ENCODE results near the gene AVPI1.
"Not testable (repeated sequence)": the region's sequence is repeated elsewhere in the genome, so short reads cannot be mapped to it uniquely, and the experiment has no call there.

Gene AVPI1

GRCh38 chr10:97684866-97685394, 2.1 kb downstream of the AVPI1 start:
- Histone ChIP-seq H3K4me3 (ENCODE audit: low read length) (peak overlapping the region; percentile 85), H3K36me3 (ENCODE audit: control insufficient read depth, insufficient read depth, low read length) (no peaks in the 10 kb centered on the region), H3K27ac (ENCODE audit: low read depth, low read length) (no peak overlapping the region), H3K27me3 (ENCODE audit: control insufficient read depth, insufficient read depth, low read length) (no peaks in the 10 kb centered on the region), H3K9ac (ENCODE audit: low read length) (no peak overlapping the region), H3K4me1 (ENCODE audit: control insufficient read depth, insufficient read depth, low read length) (peaks cover 23% of the 10 kb centered on the region)

GRCh38 chr10:97684368-97684713, 2.7 kb downstream of the AVPI1 start:
- peaks cover 23% of the 10 kb centered on the region for H3K4me1 ChIP-seq (ENCODE audit: control insufficient read depth, insufficient read depth, low read length)
- not testable (repeated sequence) for H3K27me3 ChIP-seq (ENCODE audit: control insufficient read depth, insufficient read depth, low read length); H3K27ac ChIP-seq (ENCODE audit: low read depth, low read length); H3K9ac ChIP-seq (ENCODE audit: low read length); H3K36me3 ChIP-seq (ENCODE audit: control insufficient read depth, insufficient read depth, low read length)
- peak overlapping the region; percentile 49 for H3K4me3 ChIP-seq (ENCODE audit: low read length)

- Histone ChIP-seq H3K27ac (ENCODE audit: low read depth, low read length) (peak overlapping the region; percentile 63), H3K27me3 (ENCODE audit: control insufficient read depth, insufficient read depth, low read length) (no peaks in the 10 kb centered on the region), H3K4me1 (ENCODE audit: control insufficient read depth, insufficient read depth, low read length) (peaks cover 23% of the 10 kb centered on the region), H3K9ac (ENCODE audit: low read length) (peak overlapping the region; percentile 51), H3K36me3 (ENCODE audit: control insufficient read depth, insufficient read depth, low read length) (peaks cover 2% of the 10 kb centered on the region), H3K4me3 (ENCODE audit: low read length) (peak overlapping the region; percentile 48)
Observed at GRCh38 chr10:97683556-97684367, 3.3 kb downstream of the AVPI1 start.

GRCh38 chr10:97682042-97682441, 5.0 kb downstream of the AVPI1 start:
- peak overlapping the region; percentile 10 for H3K9ac ChIP-seq (ENCODE audit: low read length)
- no peak overlapping the region for H3K4me3 ChIP-seq (ENCODE audit: low read length)
- H3K27me3 ChIP-seq (ENCODE audit: control insufficient read depth, insufficient read depth, low read length), result no peaks in the 10 kb centered on the region
- no peak overlapping the region for H3K27ac ChIP-seq (ENCODE audit: low read depth, low read length)
- H3K4me1 ChIP-seq (ENCODE audit: control insufficient read depth, insufficient read depth, low read length), result peaks cover 14% of the 10 kb centered on the region
- H3K36me3 ChIP-seq (ENCODE audit: control insufficient read depth, insufficient read depth, low read length), result peaks cover 12% of the 10 kb centered on the region

DNA sequence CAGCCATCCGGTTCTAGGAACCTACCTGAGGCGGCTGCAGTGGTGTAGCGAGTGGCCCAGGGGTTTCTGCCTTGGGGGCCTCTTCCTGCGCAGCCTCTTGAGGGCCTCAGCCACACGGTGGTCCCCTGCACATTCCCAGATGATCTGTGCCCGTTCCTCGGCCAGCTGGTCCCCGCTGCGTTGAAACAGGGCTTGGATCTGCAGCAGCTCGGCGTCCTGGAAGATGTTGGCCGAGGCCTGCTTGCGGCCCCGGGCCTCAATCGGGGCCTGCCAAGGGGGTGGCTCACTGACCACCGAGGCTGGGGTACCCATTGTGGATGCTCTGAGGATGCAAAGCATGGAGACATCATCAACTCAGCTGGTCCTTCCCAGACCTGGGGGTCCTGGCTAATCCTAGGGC, 7.4 kb downstream of the AVPI1 start:
- H3K36me3 ChIP-seq (ENCODE audit: control insufficient read depth, insufficient read depth, low read length), result peaks cover 20% of the 10 kb centered on the region
- no peak overlapping the region for H3K9ac ChIP-seq (ENCODE audit: low read length)
- no peak overlapping the region for H3K27ac ChIP-seq (ENCODE audit: low read depth, low read length)
- peaks cover 6% of the 10 kb centered on the region for H3K4me1 ChIP-seq (ENCODE audit: control insufficient read depth, insufficient read depth, low read length)
- no peaks in the 10 kb centered on the region for H3K27me3 ChIP-seq (ENCODE audit: control insufficient read depth, insufficient read depth, low read length)
- H3K4me3 ChIP-seq (ENCODE audit: low read length), result no peak overlapping the region

- Histone ChIP-seq H3K9ac (ENCODE audit: low read length) (no peak overlapping the region), H3K27ac (ENCODE audit: low read depth, low read length) (no peak overlapping the region), H3K4me1 (ENCODE audit: control insufficient read depth, insufficient read depth, low read length) (peaks cover 1% of the 10 kb centered on the region), H3K4me3 (ENCODE audit: low read length) (no peak overlapping the region), H3K27me3 (ENCODE audit: control insufficient read depth, insufficient read depth, low read length) (no peaks in the 10 kb centered on the region), H3K36me3 (ENCODE audit: control insufficient read depth, insufficient read depth, low read length) (peaks cover 29% of the 10 kb centered on the region)
Observed at GRCh38 chr10:97676770-97677581, 10.1 kb downstream of the AVPI1 start.

- Histone ChIP-seq H3K4me1 (ENCODE audit: control insufficient read depth, insufficient read depth, low read length) (no peaks in the 10 kb centered on the region), H3K27me3 (ENCODE audit: control insufficient read depth, insufficient read depth, low read length) (no peaks in the 10 kb centered on the region), H3K27ac (ENCODE audit: low read depth, low read length) (no peak overlapping the region), H3K9ac (ENCODE audit: low read length) (no peak overlapping the region), H3K4me3 (ENCODE audit: low read length) (no peak overlapping the region), H3K36me3 (ENCODE audit: control insufficient read depth, insufficient read depth, low read length) (peaks cover 31% of the 10 kb centered on the region)
Observed at GRCh38 chr10:97675222-97675621, 11.8 kb downstream of the AVPI1 start.

DNA sequence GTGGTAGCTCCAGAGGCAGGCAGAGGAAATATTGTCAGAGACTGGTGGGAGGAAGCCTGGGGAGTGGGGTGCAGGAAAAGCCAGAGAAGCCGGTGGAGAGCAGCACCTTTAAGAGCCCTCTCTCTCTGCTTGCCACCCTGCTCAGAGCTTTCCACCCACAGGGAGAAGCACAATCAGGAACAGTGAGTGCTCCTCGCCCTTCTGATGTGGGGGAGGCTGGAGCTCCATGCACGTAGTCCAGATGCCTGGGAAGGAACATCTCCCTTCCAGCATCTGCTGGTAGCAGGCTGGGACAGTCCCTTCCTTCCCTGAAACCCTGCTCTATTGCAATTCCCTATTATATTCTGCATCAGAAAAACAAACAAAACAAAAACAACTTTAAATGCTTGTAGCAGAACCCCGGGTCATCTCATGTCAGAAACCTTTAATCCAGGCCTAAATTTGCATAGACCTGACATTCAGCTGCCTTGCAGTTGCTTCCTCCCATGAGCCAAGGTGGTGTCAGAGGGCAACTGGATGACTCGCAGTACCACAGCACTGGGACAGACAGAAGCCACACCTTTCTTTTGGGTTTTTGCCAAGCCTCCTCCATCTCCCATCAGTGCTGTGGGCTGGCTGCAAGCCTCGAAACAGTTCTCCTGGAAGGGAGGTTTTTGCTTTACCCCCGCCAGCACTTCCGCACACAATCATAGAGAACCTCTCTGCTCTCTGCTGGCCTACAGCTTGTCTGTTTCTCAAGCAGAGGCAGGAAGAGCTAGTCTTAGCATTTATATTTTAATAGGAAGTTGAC, 13.1 kb downstream of the AVPI1 start:
- H3K9ac ChIP-seq (ENCODE audit: low read length), result no peak overlapping the region
- no peaks in the 10 kb centered on the region for H3K27me3 ChIP-seq (ENCODE audit: control insufficient read depth, insufficient read depth, low read length)
- H3K27ac ChIP-seq (ENCODE audit: low read depth, low read length), result no peak overlapping the region
- peaks cover 32% of the 10 kb centered on the region for H3K36me3 ChIP-seq (ENCODE audit: control insufficient read depth, insufficient read depth, low read length)
- H3K4me1 ChIP-seq (ENCODE audit: control insufficient read depth, insufficient read depth, low read length), result no peaks in the 10 kb centered on the region
- no peak overlapping the region for H3K4me3 ChIP-seq (ENCODE audit: low read length)

DNA sequence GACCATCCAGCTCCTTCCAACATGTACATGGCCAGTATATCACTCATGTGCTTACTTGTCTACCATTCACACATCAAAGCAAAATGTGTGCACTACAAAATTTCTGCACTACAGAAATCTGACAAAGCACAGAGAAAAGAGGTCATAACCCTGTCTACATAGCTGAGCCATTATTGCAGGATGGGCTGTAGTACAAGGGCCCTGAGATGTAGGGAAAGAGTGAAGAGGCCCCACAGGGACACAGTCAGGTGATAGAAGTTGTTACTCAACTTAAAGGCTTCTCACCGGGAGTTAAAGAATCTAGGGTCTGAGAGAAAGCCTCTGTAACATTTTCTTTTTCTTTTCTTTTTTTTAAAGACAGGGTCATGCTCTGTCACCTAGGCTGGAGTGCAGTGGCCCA, 17.5 kb downstream of the AVPI1 start:
- H3K4me1 ChIP-seq (ENCODE audit: control insufficient read depth, insufficient read depth, low read length), result no peaks in the 10 kb centered on the region
- H3K9ac ChIP-seq (ENCODE audit: low read length), result no peak overlapping the region
- no peak overlapping the region for H3K27ac ChIP-seq (ENCODE audit: low read depth, low read length)
- peaks cover 22% of the 10 kb centered on the region for H3K36me3 ChIP-seq (ENCODE audit: control insufficient read depth, insufficient read depth, low read length)
- no peaks in the 10 kb centered on the region for H3K27me3 ChIP-seq (ENCODE audit: control insufficient read depth, insufficient read depth, low read length)
- no peak overlapping the region for H3K4me3 ChIP-seq (ENCODE audit: low read length)

DNA sequence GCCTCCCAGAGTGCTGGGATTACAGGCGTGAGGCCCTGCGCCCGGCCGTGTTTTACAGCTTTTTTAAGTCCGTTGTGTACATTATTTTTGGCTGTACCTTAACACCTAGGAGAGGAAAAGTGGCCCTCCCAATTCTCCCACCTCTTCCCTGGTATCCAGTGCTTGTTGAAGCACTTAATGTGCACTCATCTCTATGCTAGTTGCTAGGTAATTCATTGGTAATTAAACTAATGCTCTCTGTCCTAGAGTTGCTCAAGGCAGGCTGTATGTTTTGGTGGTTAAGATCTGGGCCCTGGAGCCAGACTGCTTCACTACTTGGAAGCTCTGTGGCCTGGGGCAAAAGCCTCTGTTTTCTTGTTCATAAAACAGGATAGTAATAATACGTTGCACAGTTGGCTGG, 19.6 kb downstream of the AVPI1 start:
- H3K9ac ChIP-seq (ENCODE audit: low read length), result no peak overlapping the region
- no peak overlapping the region for H3K27ac ChIP-seq (ENCODE audit: low read depth, low read length)
- peaks cover 13% of the 10 kb centered on the region for H3K36me3 ChIP-seq (ENCODE audit: control insufficient read depth, insufficient read depth, low read length)
- H3K4me3 ChIP-seq (ENCODE audit: low read length), result no peak overlapping the region
- no peaks in the 10 kb centered on the region for H3K4me1 ChIP-seq (ENCODE audit: control insufficient read depth, insufficient read depth, low read length)
- no peaks in the 10 kb centered on the region for H3K27me3 ChIP-seq (ENCODE audit: control insufficient read depth, insufficient read depth, low read length)

- Histone ChIP-seq H3K9ac (ENCODE audit: low read length) (no peak overlapping the region), H3K4me3 (ENCODE audit: low read length) (no peak overlapping the region), H3K27me3 (ENCODE audit: control insufficient read depth, insufficient read depth, low read length) (no peaks in the 10 kb centered on the region), H3K36me3 (ENCODE audit: control insufficient read depth, insufficient read depth, low read length) (peaks cover 13% of the 10 kb centered on the region), H3K27ac (ENCODE audit: low read depth, low read length) (no peak overlapping the region), H3K4me1 (ENCODE audit: control insufficient read depth, insufficient read depth, low read length) (no peaks in the 10 kb centered on the region)
Observed at GRCh38 chr10:97666992-97667391, 20.0 kb downstream of the AVPI1 start.

DNA sequence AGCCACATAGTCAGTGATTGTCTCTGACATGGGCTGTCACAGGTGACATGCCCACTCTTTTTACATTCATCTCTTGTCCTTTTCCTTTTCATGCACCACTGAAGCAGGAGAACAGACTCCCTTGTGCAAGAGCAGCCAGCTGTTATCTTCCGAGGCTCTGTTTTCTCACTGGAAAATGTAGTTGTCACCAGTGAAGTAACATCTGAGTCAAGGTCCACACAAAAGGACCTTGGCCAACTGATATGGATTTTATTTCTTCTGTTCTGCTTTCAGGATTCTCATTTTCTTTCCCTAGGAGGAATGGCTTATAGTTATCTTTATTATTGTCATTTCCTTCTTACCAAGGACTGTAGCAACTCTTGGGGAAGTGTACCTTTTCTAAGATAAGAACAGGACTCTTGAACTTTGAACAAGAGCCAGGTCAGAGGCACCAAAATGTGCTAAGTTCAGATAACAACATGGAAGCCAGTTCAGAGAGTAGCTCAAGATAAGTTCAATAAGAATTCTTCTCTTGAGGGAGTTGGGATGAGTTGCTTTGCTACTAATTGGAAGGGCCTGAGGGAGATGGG, 22.7 kb downstream of the AVPI1 start:
- Histone ChIP-seq H3K9ac (ENCODE audit: low read length) (no peak overlapping the region), H3K4me3 (ENCODE audit: low read length) (no peak overlapping the region), H3K27ac (ENCODE audit: low read depth, low read length) (no peak overlapping the region), H3K36me3 (ENCODE audit: control insufficient read depth, insufficient read depth, low read length) (peaks cover 11% of the 10 kb centered on the region), H3K27me3 (ENCODE audit: control insufficient read depth, insufficient read depth, low read length) (no peaks in the 10 kb centered on the region), H3K4me1 (ENCODE audit: control insufficient read depth, insufficient read depth, low read length) (no peaks in the 10 kb centered on the region)
